ENCODE data around the gene CD101.

Gene CD101

GRCh38 chr1:117059678-117060440, 58.3 kb downstream of the CD101 start, which contains the start of gene TTF2:
TTF2 (plus strand) TSS chr1:117060326; CDS start chr1:117060347, 21 bp downstream.
- DNase-seq = peak; percentile 93

- DNase-seq = no peak
These were observed 59.1 kb downstream of the CD101 start for GRCh38 chr1:117060441-117061317.

- no peak for DNase-seq
These were observed 60.4 kb downstream of the CD101 start for GRCh38 chr1:117061986-117062415.

- DNase-seq = no peak
These were observed 64.8 kb downstream of the CD101 start for GRCh38 chr1:117066367-117066766.

- peak; percentile 23 for DNase-seq
These were observed 66.2 kb downstream of the CD101 start for GRCh38 chr1:117067533-117068370.

GRCh38 chr1:117068580-117068979, 67.0 kb downstream of the CD101 start:
- no peak for DNase-seq

GRCh38 chr1:117069220-117069844, 67.8 kb downstream of the CD101 start:
- no peak for DNase-seq

- no peak for DNase-seq
These were observed 68.6 kb downstream of the CD101 start for GRCh38 chr1:117070124-117070523.

- no peak for DNase-seq
These were observed 75.1 kb downstream of the CD101 start for GRCh38 chr1:117076648-117077047.

GRCh38 chr1:117077267-117077666, 75.7 kb downstream of the CD101 start:
- DNase-seq = no peak

GRCh38 chr1:117079737-117080136, 78.2 kb downstream of the CD101 start:
- DNase-seq = no peak

- no peak for DNase-seq
These were observed 82.7 kb downstream of the CD101 start for GRCh38 chr1:117084231-117084630.

Data from effector CD4-positive, alpha-beta T cell (primary cell).